ENCODE measurements around the gene COA5. TPM values are rescaled to one million over a fixed set of nuclear protein-coding genes. Genes with fewer than 3 reads are reported as not detected.

The COA5 gene
- total RNA-seq, 1 donor from 2014 or later: 21.7 TPM

DNA sequence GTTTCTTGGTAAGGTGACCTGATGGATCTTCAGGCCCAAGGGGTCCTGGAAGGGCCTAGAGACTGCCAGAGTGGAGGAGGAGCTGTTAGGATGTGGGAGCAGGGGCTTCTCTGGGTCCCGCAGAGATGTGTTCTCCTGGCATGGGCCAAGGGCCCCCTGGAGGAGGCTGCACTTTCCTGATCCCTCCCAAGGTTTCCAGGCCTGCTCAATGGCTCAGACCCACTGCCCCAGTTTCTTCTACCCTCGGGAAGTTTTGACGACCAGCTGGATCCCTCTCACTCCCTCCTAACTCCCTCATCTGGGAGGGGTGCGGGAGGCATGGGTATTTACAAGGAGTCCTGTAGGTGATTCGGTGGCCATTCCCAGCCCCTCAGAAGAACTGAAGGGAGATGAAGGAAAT lies 36.1 kb downstream of the COA5 start:
- no peak for DNase-seq (ENCODE audit: low read depth, low spot score)

DNA sequence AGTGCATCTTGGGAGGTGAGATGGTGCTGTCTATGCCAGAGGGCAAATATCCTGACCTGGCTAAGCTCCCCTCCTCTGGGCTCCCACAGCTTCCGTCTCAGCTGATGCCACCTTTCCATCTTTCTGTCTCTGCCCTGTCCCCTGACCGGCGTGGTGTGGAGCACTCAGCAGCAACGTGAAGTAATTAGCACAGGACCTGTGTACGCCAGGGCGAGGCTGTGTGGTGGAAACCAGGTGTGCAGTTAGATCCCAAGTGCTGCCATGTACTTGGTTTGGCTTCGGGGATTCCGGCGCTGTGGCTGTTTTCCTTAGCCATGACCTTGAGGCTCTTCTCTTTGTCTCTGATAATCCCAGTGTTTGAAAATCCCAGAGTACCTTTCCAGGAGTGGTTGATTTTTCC lies 36.5 kb downstream of the COA5 start:
- DNase-seq (ENCODE audit: low read depth, low spot score): no peak

DNA sequence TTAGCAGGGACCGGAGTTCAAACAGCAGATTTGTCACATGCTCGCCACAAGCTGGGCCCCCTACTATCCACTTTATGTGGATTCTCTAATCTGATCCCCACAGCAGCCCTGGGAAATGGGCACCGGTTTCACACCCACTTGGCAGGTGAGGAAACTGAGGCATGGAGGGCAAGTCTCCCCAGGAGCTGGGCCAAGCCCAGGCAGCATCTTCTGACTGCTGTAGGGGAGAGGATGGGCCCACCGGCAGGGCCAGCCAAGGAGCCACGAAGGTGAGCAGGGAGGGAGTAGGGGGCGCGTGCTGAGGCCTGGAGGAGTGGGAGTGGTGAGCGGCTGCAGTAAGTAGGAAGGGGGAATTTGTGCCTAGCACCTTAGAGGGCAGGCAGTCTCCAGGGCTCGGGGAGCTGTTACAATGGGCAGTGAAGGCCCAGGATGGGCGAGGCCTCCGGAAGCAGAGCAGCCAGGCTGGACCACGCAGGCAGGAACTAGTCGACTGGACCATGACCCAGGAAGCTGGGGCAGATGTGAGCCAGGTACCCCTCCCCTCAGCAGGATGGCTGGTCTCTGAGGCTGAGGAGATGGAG lies 37.1 kb downstream of the COA5 start:
- DNase-seq (ENCODE audit: low read depth, low spot score): no peak

DNA sequence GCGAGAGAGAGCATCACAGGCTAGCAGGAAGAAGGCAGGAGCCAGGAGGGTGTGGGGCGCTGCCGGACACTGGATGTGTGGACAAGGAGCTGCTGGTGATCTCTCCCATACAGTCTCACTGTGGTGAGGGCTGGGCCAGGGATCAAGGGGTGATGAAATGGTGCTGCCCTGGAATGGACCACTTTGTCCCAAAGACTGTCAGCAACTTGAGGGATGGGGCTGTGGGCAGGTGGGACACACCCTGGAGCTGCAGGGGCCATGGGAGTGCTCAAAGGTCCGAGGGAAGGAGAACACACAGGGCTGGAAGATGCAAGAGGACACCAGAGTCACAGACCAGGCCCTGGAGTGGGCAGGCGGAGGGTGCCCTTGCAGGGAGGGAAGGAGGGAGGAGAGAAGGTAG lies 38.0 kb downstream of the COA5 start:
- no peak for DNase-seq (ENCODE audit: low read depth, low spot score)

DNA sequence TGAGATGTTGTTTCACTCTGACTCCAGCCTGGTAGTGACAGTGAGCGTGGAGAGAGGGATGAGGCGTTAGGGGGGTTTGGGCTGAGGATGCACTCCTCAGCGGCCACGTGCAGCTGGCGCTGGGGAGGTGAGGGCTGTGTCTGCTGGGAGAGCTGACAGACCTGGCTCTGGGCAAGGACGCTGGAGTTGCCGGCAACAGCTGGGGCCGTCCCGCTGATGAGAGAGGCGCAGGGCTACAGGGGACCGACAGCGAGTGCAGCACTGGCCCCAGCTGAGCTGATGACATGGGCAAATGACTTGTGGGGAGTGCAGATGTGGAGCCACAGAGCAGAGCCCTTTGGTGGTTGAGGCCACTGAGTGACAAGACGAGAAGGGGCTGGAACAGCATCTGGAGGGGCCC lies 38.4 kb downstream of the COA5 start:
- DNase-seq (ENCODE audit: low read depth, low spot score): no peak

DNA sequence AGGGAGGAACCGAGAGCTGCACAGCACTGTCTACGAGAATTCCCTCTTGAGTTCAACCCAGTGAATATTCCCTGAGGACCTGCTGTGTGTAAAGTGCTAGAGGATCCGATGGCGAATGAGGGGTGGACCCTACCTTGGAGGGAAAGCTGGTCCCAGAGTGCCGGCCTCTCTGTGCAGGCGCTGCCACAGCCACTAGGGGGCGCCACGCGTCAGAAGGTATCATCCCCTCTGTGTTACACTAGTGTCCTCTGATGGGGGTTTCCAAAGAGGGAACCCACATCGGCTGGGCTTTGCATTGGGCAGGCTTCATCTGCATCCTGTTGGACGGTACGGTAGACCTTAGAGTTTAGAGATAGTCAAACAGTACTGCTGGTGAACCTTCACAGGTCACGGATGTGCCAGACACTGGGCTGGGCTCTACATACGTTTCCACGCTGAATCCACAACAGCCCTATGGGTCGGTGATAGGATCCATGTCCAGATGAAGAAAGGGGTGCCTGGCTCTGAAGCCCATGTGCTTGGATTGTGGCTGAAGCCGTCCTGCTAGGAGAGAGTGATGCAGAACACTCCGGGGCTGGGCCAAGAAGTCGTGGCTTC lies 39.0 kb downstream of the COA5 start:
- DNase-seq (ENCODE audit: low read depth, low spot score): no peak

DNA sequence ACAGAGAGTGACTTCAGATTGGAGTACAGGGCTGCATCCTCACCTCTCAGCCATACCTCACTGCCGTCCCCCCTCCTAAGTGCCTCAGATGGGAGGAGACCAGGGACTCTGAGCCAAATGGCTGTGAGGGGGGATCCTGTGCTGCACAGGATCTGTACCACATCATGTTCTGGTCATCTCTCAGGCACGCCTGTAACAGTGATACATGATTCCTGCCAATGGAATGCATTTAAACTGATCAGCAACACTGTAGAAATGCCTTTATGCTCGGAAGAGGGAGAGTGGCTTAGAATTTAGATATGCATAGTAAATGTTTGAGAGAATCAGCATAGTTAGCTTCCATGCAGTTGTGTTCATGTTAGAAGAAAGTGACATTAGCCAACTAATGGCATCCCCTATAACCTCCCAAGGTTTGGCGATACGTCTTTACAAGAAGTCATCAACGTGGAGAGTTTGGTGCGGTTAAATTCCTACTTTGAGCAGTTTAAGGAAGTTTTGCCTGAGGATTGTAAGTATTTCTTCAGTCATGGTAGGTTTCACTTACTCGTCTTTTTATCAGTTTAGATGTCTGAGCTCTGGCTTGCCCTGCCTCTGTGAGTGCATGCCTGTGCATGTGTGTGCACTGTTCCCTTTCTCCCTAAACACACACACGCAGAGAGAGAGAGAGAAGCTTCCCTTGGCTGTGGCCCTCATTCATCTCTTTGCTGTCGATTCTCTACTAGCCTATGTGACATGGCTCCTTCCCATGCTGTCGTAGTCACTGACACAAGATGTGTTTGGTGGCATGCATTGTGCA lies 40.0 kb downstream of the COA5 start:
- DNase-seq (ENCODE audit: low read depth, low spot score): no peak

DNA sequence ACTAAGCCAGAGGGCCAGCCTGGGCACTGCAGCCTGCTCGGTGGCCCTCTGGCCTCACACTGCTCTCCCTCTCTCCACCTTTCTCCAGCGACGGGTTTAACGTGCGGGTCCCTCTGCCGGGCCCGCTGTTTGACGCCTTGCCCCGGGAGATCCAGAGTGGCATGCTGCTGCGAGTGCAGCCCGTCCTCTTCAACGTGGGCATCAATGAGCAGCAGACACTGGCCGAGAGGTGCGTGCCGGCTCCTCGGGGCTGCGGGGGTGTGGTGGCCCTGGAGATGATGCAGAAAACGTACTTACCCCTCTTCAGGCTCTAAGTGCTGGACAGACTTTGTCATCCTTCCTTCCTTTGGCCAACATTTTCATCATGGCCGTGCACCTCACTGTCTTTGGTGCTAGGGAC lies 42.4 kb downstream of the COA5 start:
- no peak for DNase-seq (ENCODE audit: low read depth, low spot score)

DNA sequence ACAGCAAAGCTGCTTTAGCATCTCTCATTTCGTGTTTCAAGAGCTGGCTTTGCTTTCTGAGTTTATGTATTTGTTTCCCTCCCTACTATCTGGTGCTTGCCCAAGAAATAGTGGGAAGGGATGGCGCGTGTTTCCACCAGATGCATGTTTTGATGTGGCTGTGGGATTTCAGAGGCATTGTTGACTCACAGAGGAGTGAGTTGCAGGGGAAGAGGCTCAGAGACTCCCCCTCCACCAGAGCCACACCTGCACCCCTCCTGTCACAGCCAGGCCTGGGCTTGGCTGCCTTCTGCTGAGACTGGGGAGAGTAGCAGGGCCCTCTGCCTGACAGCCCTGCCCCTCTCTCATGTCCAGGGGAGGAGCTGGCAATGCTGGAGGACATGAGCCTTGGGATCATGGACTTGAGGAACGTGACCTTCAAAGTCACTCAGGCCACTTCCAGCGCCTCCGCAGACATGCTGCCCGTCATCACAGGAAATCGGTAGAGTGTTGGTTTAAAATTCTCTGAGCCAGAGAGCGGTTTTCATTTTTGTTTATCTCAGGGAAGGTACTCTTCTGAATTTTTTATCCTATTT lies 42.9 kb downstream of the COA5 start:
- no peak for DNase-seq (ENCODE audit: low read depth, low spot score)

DNA sequence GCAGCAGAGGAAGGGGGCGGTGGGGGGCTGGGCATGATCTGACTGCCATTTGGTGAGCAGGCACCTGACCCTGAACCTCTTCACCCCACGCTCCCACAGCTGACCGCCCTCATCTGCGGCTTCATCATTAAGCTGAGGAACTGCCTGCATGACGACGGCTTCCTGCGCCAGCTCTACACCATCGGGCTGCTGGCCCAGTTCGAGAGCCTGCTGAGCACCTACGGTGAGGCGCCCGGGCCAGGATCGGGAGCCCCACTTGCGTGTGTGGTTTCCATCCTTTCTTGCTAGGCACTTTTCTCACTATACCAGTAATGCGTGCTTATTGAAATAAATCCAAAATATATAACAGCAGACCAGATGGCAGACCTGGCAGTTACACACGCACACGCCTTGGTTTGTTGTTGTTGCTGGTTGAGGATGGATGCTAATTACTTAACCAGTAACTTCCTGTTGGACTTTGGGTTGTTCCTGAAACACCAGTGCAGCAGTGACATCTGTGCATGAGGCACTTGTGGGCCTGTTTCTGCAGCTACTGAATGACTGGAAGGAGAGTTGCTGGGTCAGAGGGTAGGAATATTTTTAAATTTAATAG lies 43.7 kb downstream of the COA5 start:
- DNase-seq (ENCODE audit: low read depth, low spot score): no peak

DNA sequence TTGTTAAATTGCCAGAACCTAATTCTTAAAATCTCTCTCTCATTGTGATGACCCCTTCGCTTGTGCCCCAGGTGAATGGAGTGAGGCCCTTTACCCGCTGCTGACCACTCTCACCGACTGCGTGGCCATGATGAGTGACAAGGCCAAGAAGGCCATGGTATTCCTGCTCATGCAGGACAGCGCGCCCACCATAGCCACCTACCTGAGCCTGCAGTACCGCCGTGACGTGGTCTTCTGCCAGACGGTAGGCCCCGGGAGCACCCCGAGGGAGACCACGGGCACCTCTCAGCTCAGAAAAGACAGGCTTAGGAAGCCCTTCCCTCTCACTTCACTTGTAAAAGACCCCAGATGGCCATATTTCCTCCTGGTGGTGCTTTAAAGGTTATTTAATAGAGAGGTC lies 44.9 kb downstream of the COA5 start:
- DNase-seq (ENCODE audit: low read depth, low spot score): no peak

DNA sequence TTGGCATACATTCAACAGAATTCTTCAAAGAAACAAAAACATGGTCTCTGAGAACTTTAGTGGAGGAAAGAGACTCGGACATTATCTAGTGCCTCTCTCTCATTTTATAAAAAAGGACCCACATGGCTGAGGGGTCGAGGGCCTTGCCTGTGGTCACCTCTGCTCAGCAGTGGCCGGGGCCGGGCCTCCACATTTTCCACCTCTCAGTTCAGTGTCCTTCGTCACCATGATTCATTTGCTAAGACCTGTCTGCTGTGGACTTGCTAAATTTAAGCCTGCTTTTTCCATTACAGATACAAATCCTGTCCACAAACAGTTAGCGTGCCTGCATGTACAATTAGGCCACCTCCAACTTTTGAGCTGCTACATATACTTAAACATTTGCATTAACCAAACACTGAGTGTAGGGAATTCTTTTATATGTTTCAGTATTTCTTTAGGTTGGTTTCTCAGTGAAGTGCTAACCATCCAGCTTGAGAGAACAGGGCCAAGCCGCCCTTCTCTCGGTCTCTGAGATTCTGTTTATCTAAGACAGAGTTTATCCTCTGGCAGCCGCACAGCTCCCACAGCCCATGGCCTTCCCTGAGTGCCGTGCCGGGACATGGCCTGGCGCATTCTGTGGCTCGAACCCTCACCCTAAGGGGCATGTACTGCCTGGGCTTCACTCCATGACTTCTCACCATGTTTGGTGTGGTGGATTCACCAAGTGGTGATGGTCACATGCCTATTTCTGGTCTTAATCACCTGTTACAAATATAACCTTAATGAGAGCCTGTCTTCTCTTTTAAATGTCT lies 46.2 kb downstream of the COA5 start:
- no peak for DNase-seq (ENCODE audit: low read depth, low spot score)

DNA sequence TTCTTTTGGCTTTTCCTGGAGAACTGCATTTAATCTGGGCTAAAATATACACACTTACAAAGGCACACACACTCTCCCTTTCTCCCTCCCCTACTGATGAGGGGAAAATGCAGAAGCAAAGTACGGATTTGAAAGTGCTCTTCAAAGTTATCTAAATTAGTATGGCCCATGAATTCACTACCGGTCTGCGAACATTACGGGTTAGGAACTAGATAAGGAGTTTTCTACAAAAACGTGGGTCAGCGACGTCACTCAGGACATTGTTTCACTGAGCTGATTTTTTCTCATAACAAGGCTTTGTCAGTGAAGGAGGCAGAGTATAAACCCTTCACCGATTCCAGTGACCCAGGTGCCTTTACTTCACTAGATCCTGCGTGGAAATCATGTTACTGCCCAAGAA lies 47.3 kb downstream of the COA5 start:
- no peak for DNase-seq (ENCODE audit: low read depth, low spot score)

DNA sequence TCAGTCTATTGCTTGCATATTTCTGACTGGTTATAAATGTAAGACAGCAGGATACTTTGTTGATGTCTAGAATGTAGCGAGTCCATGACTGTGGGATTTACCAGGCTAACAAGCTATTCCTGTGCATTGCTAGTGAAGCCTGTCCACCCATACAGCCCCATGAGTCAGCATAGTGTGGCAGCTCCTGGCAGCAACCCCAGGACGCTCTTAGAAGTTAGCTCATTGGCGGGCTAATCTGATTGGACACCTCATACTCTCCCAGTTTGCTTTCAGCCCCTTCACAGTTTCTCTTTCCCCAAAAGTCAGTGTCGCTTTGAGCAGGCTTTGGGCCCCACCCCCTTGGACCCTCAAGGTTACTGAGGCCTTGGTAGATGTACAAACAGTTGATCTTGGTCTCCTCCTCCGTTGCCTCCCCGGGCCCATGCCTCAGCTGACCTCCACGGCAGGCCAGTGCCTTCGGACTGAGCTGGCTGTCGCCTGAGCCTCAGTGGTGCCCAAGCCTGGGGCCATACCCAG lies 48.0 kb downstream of the COA5 start:
- DNase-seq (ENCODE audit: low read depth, low spot score): no peak

DNA sequence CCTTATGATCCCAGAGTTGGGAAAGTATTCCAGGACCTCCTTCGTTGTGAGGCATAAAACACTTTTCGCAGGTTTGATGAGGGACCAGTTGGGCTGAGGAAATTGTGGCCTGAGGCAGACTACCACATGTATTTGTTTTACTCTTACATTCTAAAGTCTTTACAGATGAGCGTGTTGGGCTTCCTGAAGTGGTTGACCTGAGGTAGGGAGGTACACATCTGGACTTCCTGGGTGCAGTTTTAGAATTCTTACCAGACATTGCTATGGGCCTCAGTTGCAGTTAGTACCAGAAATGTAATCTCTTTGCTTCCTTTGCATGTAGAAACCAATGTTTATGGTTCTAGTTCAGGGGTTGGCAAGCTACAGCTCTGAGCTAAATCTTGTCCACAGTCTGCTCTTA lies 48.7 kb downstream of the COA5 start:
- no peak for DNase-seq (ENCODE audit: low read depth, low spot score)

DNA sequence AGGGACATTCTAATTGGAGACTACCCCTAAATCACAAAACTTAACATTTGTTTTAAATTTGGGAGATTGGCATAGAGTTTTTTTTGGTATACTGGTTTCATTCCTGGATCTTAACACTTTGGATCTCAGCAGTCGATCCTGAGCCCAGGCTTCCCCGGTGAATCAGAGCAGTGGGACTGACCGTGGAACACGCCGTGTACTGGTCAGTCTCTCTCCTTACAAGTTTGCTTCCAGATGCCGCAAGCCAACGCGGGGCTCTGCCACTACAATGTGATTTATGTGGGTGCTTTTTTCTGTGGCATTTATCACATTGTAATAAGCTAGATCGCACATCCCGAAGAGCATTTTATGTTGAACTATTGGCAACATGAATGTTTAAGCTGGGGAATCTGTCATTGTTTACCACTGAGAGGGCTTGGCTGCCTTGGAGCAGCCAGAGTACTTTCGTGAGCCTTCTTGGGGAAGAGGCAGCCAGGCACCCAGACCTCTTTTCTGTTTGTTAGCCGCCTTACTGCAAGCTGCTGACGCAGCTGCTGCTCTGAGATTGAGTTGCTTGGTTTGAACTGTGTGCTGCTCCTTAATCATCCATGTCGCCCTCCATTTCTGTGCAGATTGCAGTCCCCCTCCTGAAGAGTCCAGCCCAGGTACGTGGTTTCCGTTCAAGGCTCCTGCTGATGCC lies 49.3 kb downstream of the COA5 start:
- DNase-seq (ENCODE audit: low read depth, low spot score): no peak

DNA sequence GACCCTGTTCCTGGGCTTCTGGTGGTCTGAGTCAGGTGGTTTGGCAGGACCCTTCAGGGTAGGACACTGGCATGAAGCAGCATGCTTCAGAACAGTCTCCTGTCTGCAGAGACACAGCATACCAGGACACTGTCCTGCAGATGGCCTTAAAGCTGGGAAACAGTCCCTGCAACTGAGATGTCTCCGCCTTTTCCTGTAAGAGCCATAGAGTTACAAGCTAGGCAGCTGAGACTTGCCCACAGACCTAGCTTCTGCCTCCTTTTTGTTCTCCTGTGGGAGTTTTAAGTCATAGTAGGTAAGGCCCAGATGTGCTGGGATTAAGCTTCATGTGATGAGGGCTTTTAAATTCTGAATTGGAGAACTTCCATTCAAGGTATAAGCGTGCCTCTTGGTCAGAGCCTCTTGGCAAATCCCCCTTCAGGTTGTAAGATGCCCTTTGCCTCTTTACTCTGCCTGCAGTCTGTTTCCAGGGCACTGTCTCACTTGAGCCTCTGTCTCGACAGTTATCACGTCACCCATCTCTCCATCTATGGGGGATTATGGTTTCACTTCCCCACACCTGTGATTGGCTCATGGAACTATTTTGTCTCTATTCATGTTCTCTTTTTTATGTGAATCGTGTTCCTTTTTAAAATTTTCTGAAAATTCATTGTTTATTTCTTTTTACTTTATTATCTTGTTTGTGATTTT lies 51.8 kb downstream of the COA5 start:
- DNase-seq (ENCODE audit: low read depth, low spot score): no peak

DNA sequence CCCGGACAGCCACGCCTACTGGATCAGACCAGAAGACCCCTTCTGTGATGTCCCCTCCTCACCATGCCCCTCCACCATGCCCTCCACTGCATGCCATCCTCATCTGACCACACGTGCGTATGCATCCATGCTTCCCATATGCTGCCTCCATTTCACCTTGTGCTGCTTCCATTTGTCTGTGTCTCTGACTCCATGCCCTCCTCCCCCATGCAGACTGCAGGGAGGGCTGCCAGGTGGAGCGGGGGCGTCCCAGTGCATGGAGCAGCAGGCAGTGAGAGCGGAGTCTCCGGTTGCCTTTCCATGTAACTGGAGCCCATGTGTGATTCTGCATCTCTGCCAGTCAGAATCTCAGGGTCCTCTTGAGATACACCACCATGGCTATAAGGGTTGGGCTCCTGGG lies 52.6 kb downstream of the COA5 start:
- DNase-seq (ENCODE audit: low read depth, low spot score): no peak

DNA sequence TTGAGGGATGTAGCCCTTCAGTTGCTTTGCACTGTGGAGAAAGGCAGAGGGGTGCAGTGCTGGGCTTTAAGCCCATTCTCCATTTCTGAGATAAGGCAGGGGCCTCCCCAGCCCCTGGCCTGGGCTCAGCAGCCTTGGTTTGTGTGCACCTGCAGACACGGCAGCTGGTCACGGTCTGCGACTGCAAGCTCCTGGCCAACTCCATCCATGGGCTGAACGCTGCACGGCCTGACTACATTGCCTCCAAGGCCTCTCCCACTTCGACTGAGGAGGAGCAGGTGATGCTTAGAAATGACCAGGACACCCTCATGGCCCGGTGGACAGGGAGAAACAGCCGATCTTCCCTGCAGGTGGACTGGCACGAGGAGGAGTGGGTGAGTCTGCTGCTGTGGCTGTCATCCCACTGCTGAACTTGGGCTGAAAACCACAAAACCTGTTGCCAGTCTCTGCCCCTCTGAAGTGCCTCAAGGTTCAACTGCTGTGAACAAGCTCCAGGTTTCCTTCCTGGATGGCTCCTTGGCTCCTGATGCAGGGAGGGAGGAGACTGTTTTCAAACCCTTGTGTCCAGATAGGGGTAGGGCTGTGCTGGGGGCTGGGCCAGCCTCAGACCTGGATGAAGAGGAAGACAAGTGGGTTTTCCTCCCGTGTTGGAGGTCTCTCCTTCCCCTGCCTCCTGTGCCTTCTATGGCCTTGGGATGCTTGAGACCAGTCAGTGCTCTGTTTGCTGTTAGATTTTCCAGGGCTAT lies 54.0 kb downstream of the COA5 start:
- no peak for DNase-seq (ENCODE audit: low read depth, low spot score)
